Upper lobe of right lung (tissue), 1 donor: Measurements from ENCODE around the gene HAPLN1. TPM values are rescaled to one million over a fixed set of nuclear protein-coding genes. Genes with fewer than 3 reads are reported as not detected.

Experiments
- ATAC-seq: fragments of 200-7000 bp; cut with Tn5 transposase; one replicate; pipeline ENCODE4 v1.9.1; 2020; ENCODE audit warnings: mild to moderate bottlenecking, moderate library complexity
- DNase-seq: peaks from one replicate; pipeline ENCODE4 v3.0.0-alpha.2; 2020
- H3K27ac ChIP-seq: fragments of 200-600 bp; one replicate; pipeline ENCODE4 v1.8.0; 2022
- H3K27me3 ChIP-seq: fragments of 200-600 bp; one replicate; pipeline ENCODE4 v1.8.0; 2022; ENCODE audit warnings: mild to moderate bottlenecking
- H3K36me3 ChIP-seq: fragments of 200-600 bp; one replicate; pipeline ENCODE4 v1.8.0; 2022
- H3K4me1 ChIP-seq: fragments of 200-600 bp; one replicate; pipeline ENCODE4 v1.8.0; 2022
- H3K4me3 ChIP-seq: fragments of 200-600 bp; one replicate; pipeline ENCODE4 v1.8.0; 2022; ENCODE audit warnings: mild to moderate bottlenecking
- H3K9me3 ChIP-seq: fragments of 200-600 bp; one replicate; pipeline ENCODE4 v1.8.0; 2022
- CTCF ChIP-seq: fragments of 200-600 bp; IDR thresholded peaks from one replicate; pipeline ENCODE4 v1.8.0; 2022; ENCODE audit warnings: antibody characterized with exemption
- intact Hi-C: fragments of 100-400 bp; cut with DNase I; formaldehyde crosslinking; loops from one replicate; pipeline ENCODE4 v1.11.0; 2022
- total RNA-seq: library from RNA; stranded (reverse); fragmentation: NEBNext Ultra II Directional; extraction: Animal tissue kit (Norgen Biotek cat#: 25700); gene quantifications from one replicate; pipeline ENCODE4 v1.2.1, GENCODE V29; 2021
- donor health status: DM: no; HTN: yes; CAD: no; lungs with severe emphysema.

Gene HAPLN1
- total RNA-seq, 1 donor from 2014 or later = 0.12 TPM

- H3K4me3 ChIP-seq = no peak overlapping the region
- peaks cover 11% of the 10 kb centered on the region for H3K27me3 ChIP-seq
- intact Hi-C loops = no loop called here
- DNase-seq = no peak
- no peaks in the 10 kb centered on the region for H3K4me1 ChIP-seq
- no peaks in the 10 kb centered on the region for H3K9me3 ChIP-seq
- no peaks in the 10 kb centered on the region for H3K36me3 ChIP-seq
- no peak overlapping the region for H3K27ac ChIP-seq
- TF ChIP-seq CTCF = no peak
- no peak for ATAC-seq
These were observed 5.2 kb downstream of the HAPLN1 start for GRCh38 chr5:83715236-83716065.

- Histone ChIP-seq H3K27me3 (peaks cover 5% of the 10 kb centered on the region), H3K4me3 (no peak overlapping the region), H3K4me1 (no peaks in the 10 kb centered on the region), H3K36me3 (no peaks in the 10 kb centered on the region), H3K9me3 (no peaks in the 10 kb centered on the region), H3K27ac (no peak overlapping the region)
- ATAC-seq = no peak
- DNase-seq = no peak
- no peak for TF ChIP-seq CTCF
- intact Hi-C loops = no loop called here
These were observed 5.8 kb downstream of the HAPLN1 start for GRCh38 chr5:83714810-83715209.

GRCh38 chr5:83711982-83712601 is 8.6 kb downstream of the HAPLN1 start:
- H3K27me3 ChIP-seq = no peaks in the 10 kb centered on the region
- intact Hi-C loops = no loop called here
- H3K4me3 ChIP-seq = no peak overlapping the region
- H3K36me3 ChIP-seq = no peaks in the 10 kb centered on the region
- DNase-seq (no peak), ATAC-seq (peak; percentile 69)
- H3K4me1 ChIP-seq = no peaks in the 10 kb centered on the region
- H3K9me3 ChIP-seq = no peaks in the 10 kb centered on the region
- no peak overlapping the region for H3K27ac ChIP-seq
- TF ChIP-seq CTCF = peak; percentile 83

GRCh38 chr5:83709973-83710372 is 10.7 kb downstream of the HAPLN1 start:
- Histone ChIP-seq H3K4me1 (no peaks in the 10 kb centered on the region), H3K27ac (no peak overlapping the region), H3K4me3 (no peak overlapping the region), H3K9me3 (no peaks in the 10 kb centered on the region), H3K36me3 (no peaks in the 10 kb centered on the region), H3K27me3 (no peaks in the 10 kb centered on the region)
- no peak for DNase-seq
- TF ChIP-seq CTCF = no peak
- intact Hi-C loops = no loop called here
- ATAC-seq = no peak

- no peaks in the 10 kb centered on the region for H3K27me3 ChIP-seq
- no peak for TF ChIP-seq CTCF
- no peaks in the 10 kb centered on the region for H3K4me1 ChIP-seq
- DNase-seq (no peak), ATAC-seq (no peak)
- no peaks in the 10 kb centered on the region for H3K9me3 ChIP-seq
- H3K36me3 ChIP-seq = no peaks in the 10 kb centered on the region
- intact Hi-C loops = no loop called here
- H3K27ac ChIP-seq = no peak overlapping the region
- H3K4me3 ChIP-seq = no peak overlapping the region
These were observed 12.5 kb downstream of the HAPLN1 start for GRCh38 chr5:83708170-83708569.
